Posterior vena cava (tissue), 2 donors: ENCODE results near the gene ERMAP. TPM values are rescaled to one million over a fixed set of nuclear protein-coding genes. Genes with fewer than 3 reads are reported as not detected.
"Not testable (repeated sequence)": the region's sequence is repeated elsewhere in the genome, so short reads cannot be mapped to it uniquely, and the experiment has no call there.

Experiments
- DNase-seq: peaks from one replicate; pipeline ENCODE4 v3.0.0-alpha.2; 2020; ENCODE audit warnings: low spot score
- intact Hi-C, 2 donors: fragments of 100-400 bp; cut with DNase I; formaldehyde crosslinking; loops; one replicate each; pipeline versions ENCODE4 v1.14.1 to v1.14.2; 2022 to 2023
- total RNA-seq, 2 donors: library from RNA; stranded (reverse); fragmentation: NEBNext Ultra II Directional; extraction: Animal tissue kit (Norgen Biotek cat#: 25700); gene quantifications; one replicate each; pipeline ENCODE4 v1.2.1, GENCODE V29; 2021
- donor health status: DM: yes; HTN: yes; CAD: no.
- donor health status: DM: yes; HTN: yes; CAD: no.

The ERMAP gene
- total RNA-seq, 2 donors from 2014 or later: 6.9 to 7.3 TPM

DNA sequence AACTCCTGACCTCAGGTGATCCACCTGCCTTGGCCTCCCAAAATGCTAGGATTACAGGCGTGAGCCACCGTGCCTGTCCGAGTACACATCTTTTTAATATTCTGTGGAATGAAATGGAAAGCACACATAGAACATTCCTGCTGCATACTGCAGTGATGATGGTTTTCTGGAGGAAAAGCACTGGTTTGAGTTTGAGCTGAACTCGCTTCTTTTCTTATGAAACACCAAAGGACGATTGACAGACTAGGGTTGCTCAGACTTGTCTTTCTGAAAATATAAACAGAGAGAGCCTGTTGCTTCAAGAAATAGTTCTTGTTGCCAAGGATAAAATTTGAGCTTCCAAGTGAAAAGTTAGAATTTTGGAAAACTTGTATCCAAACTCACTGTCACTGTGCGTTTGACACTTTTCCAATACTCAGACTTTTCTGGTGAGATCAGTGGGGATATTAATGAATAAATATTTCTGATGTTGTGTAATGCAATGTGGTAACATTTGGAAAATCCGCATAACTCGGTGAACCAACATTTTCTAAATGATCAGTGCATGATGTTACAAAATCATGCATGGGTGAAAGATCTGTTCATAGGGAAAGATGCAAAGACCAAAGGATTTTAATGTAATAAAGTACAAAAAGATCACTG is 15.0 kb upstream of the ERMAP start:
- DNase-seq: no peak
- intact Hi-C loops: loop anchor here in 1 of 2 donors (1.0 kb wide), 1 partner anchor 24 kb away; no protein-coding TSS in a partner anchor

DNA sequence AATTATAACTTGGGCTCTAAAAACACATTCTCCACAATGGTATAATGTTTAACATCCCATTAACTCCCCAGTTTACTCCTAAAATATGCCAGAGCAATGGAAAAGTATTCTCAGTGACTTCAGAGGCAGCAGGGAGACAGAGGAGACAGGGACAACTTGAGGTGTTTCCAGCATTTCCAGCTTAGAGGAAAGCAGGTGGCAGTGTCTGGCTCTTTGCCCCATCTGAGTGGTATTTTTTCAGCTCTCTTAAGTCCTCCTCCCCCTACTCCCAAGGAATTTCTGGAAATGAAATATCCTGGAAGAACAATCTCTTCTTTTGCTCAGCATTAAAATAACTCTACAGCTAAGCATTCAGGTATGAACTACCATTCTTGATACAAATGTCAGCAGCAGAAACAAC is 10.8 kb upstream of the ERMAP start:
- intact Hi-C loops: no loop called here
- DNase-seq: no peak

DNA sequence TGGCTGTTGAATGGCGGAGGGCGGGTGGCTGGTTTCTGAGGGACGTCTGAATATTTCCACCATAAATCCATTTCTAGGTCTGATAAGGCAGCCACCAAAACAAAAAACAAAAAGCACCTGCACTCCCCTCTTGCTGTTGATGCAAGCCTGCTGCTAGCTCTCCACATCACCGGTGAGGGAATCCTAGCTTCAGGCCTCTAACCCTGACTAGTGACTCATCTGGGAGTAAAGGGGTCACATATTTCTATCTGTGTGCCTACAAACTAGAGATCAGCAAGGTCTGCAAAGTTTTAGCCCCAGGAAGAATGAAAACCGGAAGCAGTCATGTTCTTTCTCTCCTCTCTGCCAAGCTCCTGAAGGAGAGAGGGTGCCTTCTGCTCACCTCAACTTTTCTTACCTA is 10.3 kb upstream of the ERMAP start:
- intact Hi-C loops: no loop called here
- DNase-seq: no peak

DNA sequence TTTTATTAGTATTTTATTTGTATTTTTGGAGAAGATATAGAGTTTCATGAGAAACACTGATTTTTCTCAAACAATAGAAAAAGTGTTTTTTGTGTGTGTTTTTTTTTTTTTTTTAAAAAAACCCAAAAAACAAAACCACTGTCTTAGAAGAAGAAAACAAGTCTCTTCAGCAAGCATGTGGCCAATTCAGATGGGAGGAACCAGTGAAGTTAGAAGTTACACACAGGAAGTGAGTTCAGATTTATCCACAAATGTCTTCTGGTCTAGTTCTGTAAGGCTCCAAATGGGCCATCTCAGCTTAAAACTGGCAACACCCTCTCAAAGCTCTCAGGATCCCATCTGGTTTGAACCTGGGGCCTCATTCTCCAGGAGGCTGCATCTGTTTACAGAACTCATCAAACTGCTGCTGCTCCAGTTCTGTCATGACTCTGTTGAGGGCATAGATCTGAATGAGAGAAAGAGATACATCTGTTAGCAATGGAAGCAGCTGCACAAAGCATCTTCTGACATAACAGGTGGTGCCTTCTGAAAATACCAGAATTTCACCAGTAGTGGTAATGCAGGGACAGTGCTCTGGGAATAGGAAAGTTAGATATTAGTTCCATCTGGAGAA is 9.8 kb upstream of the ERMAP start:
- intact Hi-C loops: no loop called here
- no peak for DNase-seq

- DNase-seq, intact Hi-C loops: not testable (repeated sequence)
Measured at GRCh38 chr1:42814815-42815214, 2.1 kb upstream of the ERMAP start.

DNA sequence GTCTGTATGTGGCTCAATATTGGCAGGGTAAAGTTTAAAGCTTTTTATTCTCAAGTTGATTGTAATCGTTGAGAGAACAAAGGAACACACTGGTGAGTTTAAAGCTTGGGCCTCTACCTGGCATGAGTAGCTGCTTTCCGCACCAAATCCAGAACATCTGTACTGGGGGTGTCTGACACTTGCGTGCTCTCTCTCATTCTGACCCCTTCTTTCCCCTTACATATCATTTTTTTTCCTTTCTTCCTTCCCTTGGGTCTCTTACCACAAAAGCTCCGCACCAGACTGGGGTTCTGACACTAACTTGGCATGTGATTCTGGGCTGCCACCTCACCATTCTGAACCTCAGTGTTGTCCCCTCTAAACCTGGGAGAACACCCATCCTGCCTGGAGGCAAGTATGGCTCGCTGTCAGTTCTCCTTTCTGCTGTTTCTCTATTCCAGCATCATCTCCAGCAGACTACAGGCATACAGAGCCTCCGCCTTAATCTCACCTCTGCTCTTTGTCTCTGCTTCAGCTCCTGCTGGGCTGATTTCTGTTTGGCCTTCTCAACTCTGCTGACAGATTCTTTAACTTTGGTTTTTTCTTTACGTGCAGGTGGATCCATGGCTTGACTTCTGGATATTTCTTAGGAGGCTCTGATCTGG is 859 bp upstream of the ERMAP start:
- no peak for DNase-seq
- intact Hi-C loops: no loop called here

DNA sequence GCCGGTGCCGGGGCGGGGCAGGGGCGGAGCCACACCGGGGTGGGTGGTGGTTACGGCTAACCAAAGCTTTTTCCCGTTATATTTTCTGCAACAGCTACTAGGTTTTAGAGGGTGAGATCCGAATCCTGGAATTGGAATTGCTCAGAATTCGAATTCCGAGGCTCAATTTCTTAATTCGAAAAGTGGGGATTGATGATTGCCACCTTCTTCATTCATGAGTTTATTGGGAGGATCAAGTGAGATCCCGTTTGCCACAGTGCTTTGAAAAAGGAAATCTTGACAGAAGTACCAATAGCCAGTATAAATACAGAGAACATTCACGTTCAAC is 482 bp downstream of the ERMAP start:
- intact Hi-C loops: no loop called here

GRCh38 chr1:42817976-42818375 is 1.1 kb downstream of the ERMAP start:
- no peak for DNase-seq
- intact Hi-C loops: no loop called here

More for the DNA sequence above, 482 bp downstream of the ERMAP start:
- no peak for DNase-seq

DNA sequence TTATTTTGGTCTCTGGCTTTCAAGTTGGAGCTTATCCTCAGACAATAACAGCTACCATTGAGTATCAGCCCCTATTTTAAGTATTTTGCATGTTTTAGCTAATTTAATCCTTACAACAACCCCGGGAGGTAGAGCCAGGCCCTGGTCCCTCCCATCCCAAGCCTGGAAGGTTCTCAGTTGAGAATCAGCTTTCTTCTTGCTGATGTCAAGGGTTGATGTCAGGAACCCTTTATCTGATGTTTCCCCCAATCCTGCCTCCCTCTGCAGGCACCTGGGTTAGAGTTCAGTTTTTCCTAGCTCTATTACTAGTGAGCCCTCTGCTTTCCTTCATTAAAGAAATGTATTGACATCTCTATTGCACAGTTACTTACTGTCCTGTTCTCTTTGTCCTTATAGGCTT is 3.9 kb downstream of the ERMAP start:
- no peak for DNase-seq

GRCh38 chr1:42821690-42822089 is 4.8 kb downstream of the ERMAP start:
- DNase-seq: no peak
- intact Hi-C loops: no loop called here

More for the DNA sequence above, 3.9 kb downstream of the ERMAP start:
- intact Hi-C loops: no loop called here

DNA sequence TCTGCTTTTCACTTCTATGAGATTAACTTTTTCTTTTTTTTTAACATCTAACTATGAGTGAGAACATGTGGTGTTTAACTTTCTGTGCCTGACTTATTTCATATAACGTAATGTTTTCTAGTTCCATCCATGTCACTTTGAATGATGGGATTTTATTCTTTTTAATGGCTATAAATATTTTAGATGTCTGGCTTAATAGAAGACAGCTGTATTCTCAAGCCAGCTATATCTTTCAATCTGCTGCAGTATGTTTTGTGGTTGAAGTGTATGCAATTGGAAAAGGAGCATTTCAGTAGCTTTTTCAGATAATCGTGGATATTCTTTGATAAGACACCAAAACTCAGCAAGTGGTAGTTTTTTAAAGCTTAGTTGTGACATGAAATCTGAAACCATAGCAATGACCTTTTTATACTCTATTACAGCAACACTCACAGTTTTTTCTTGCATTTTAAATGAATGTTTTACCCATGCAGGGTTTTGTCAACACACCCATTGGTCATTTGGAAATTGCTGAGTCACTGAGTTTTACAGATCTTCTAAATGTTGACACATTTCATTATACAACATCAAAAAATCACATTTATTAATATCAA is 6.0 kb downstream of the ERMAP start:
- intact Hi-C loops: no loop called here
- no peak for DNase-seq

DNA sequence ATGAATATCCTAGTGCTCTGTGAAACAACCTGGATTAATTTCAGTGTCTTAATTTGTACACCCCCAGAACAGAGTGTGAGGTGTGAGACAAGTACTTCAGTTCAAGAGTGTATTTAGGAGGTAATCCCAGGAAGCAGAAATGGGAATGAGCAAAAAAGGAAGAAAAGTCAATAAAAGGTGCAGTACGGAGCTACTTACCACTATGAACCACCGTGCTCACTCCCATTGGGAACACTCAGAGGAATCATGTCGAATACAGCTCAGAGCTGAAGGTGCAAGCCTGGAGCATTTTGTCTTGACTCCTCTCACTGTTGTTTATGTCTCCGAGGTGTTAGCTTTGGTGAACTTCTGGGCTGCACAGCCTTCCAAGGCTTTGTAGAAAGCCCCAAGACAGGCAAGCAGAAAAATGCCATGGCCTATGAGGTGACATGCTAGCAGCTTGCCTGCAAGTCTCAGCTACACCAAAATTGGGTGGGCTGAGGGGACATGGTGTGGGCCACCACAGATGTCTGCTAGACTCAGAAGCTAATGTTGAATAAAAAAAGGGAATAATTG is 7.6 kb downstream of the ERMAP start:
- no peak for DNase-seq
- intact Hi-C loops: no loop called here

DNA sequence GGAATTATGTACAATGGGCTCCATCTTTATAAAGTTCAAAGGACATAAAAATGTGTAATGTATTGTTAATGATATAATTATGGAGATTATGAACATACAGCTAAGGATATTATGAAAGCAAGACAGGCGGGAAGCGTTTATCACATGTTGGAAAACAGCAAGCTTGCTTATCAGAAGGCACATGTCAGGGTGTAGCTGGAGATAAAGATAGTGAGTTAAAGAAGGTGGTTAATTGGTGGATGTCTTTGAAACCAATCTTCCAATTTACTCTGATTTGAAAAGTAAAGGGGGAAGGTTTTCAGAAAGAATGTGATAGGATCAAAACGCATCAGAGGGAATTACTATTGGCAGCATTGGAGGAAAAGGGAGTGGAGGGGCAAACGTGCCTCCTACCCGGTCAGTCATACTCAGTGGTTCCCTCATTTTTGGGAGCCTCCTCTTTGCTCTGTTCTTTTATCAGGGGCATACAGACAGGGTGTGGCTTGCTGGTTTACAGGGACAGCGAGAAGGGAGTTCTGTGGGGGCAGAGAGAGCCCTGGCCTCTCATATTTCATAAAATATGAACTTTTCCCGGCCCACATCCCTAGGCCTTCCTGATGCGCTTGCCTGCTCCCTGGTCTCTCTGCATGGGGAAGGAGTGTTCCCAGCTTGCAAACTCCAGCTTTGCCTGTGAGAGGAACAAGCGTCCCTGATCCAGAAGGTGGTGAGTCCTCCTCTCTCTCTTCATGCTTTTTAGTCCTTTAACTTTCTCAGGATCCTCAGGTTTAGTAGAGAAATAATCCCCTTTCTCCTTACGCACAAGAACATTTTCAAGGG is 8.3 kb downstream of the ERMAP start:
- no peak for DNase-seq
- intact Hi-C loops: no loop called here

DNA sequence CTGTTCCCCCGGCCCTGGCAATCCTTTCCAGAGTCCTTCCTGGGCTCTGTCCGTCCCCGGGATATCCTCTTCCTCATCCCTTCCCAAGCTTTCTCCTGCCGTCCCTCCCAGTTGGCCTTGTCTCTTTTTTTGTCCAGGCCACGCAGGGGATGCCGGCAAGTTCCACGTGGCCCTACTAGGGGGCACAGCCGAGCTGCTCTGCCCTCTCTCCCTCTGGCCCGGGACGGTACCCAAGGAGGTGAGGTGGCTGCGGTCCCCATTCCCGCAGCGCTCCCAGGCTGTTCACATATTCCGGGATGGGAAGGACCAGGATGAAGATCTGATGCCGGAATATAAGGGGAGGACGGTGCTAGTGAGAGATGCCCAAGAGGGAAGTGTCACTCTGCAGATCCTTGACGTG is 13.7 kb downstream of the ERMAP start:
- no peak for DNase-seq
- intact Hi-C loops: no loop called here

DNA sequence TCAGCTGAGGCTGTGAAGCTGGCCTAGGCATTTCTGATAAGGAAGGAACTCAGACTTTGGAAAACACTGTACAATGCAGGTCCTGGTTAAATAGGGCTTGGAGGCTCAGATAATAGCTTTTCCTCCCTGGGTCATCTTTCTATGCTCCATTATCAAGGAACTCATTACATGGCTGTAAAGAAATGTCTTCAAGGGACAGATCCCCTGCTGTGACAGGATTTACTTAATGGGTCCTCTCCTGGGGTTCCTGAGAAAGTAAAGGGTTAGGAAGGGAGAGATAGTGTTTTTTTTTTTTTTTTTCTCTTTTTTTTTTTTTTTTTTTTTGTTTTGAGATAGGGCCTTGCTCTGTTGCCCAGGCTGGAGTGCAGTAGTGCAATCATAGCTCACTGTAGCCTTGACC is 14.4 kb downstream of the ERMAP start:
- intact Hi-C loops: no loop called here
- DNase-seq: no peak

DNA sequence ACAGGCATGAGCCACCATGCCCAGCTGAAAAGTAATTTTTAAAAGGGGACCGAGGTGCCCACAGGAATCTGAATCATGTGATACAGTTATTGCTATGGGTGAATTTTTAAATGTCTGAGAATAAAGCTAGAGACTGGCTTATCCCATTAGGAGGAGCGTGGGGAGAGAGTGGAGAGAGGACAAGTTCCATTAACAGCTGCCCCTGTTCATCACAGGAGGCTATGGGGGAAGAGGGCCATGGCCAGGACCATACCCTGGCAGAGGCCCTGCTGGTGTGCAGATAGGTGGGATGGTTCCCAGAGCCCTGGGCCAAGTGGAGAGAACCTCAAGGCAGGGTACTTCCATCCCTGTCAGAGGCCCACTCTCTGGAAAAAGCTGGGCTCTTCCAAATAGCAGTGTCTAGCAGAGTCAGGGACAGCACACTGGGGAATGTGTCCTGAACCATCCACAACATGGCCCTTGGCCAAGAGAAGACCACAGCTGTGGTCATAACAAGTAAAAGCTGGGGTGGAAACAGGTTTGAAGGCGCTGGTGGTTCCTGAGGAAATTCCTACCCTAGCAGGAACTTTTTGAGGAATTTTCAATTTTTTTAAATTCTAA is 15.8 kb downstream of the ERMAP start:
- no peak for DNase-seq
- intact Hi-C loops: no loop called here

- intact Hi-C loops: no loop called here
- no peak for DNase-seq
Measured at GRCh38 chr1:42833981-42834380, 17.1 kb downstream of the ERMAP start.

DNA sequence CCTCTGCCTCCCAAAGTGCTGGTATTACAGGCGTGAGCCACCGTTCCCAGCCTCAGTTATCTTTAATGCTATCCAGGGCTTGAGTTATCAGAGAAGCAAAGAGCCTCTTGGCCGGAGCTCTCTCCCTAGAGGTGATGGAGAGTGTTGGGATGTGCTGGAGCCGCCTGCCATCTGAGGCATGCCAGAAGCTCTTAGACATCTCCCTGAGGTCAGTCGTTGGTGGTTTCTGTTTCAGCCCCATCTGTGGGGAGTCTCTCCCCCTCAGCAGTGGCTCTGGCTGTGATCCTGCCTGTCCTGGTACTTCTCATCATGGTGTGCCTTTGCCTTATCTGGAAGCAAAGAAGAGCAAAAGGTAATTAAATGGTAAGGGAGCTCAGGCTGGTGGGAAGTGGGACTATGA is 17.9 kb downstream of the ERMAP start:
- no peak for DNase-seq
- intact Hi-C loops: no loop called here

GRCh38 chr1:42835422-42835821 is 18.5 kb downstream of the ERMAP start:
- intact Hi-C loops: no loop called here
- DNase-seq: no peak
